Measurements from ENCODE around the gene ADH5.
"Not testable (repeated sequence)": the region's sequence is repeated elsewhere in the genome, so short reads cannot be mapped to it uniquely, and the experiment has no call there.

ADH5 gene

DNA sequence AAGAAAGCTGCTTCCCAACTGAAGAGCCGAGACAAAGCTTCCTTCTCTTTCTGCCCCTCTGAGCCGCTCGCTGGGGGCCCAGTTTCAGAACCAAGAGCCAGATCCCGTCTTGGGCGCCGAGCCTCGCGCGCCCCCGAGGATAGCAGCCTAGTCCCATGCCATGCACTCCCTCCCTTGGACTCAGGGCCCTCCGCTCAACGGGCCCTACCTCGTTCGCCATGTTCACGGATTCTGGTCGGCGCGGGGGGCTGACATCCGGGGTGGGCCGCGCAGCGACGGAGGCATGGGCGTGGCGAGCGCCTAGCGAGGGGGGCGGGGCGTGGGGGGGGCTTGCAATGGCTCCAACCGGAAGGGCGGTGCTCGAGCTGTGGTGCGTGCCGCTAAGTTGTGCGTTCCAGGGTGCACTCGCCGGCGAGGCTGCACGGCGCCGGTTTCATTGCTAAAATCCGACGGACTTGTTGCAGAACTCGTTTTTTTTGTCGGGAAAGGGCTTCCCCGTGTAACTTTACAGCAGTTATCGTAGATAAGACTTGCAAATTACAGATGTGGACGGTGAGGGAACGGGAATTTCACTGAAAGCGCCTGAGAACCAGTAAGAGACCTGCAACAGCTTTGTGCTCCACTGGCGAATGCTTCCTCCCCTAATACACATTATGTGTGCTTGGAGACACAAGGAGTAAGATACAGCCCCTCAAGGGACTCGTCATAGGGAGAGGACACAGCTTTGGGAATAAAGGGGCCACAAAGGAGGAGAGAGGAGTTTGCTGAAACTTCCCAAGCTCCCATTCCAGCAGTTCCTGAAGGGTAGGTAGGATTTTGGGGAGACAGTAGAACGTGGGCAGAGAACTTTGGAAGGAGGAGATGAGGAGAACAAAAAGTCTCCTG is at the start of gene ADH5:
Gene ADH5 (minus strand): TSS at position 308 of the 885 bp plus-strand sequence. CDS start 88 bp downstream, at position 220.
- DNase-seq (ENCODE audit: low spot score), result peak; percentile 93

DNA sequence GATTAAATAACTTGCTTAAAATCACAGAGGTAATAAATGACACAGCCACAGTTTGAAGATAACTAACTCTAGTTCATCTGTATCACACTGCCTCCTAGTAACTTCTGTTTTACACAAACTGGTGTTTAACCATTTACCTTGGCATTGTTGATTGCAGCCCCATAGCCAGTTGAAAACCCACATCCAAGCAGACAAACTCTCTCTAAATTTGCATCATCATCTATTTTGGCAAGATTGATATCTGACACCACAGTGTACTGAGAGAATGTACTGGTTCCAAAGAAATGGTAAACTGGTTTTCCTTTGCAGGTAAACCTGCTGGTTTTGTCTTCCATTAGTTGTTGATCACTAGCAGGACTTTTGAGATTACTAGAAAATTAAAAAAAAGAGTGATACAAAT is 47.7 kb upstream of the ADH5 start:
- no peak for DNase-seq (ENCODE audit: low spot score)

DNA sequence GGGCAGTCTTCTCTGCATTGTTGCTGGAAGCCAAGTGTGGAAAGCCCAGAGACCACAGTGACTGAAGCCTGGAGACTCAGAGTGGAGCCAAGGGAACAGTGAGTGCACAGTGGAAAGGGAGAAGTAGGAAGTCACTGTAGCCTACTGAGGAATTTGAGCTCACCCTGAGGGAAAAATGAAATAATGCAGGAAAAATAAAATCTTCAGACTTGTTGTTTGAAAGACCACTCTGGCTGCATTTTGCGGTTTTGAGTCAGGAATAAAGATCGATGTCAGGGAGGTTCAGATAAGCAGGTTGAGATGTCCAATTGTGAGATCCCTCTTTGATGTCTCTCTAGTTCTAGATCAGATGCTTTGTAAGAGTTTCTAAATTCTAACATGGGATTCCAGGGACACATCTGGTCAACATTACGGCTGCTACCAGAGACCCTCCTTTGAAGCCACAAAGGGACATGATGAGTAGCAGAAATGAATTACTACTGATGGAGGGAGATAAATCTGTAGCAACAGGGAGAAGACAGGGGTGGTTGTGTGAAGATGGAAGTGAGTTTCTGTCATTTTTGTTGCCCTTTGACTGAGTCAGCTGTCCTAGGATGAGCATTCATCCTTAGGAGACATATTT is 47.1 kb upstream of the ADH5 start:
- no peak for DNase-seq (ENCODE audit: low spot score)

DNA sequence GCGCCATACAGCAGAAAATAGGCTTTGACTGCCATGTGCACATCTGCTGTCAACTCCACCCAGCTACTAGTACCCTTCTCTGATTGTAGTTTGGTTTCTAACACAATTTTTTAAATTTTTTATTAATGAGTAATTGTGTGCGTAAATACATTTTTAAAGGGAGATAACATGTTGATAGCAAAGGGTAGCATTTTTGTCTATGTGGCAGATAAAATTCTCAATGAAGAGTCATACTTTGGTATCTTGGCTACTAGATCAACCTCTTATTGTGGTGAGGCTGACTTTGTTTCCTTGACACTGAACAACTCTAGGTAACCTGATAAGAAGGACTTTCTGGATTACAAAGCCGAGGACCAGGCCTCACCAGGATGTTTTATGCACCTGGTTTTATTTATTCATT is 46.0 kb upstream of the ADH5 start:
- no peak for DNase-seq (ENCODE audit: low spot score)

DNA sequence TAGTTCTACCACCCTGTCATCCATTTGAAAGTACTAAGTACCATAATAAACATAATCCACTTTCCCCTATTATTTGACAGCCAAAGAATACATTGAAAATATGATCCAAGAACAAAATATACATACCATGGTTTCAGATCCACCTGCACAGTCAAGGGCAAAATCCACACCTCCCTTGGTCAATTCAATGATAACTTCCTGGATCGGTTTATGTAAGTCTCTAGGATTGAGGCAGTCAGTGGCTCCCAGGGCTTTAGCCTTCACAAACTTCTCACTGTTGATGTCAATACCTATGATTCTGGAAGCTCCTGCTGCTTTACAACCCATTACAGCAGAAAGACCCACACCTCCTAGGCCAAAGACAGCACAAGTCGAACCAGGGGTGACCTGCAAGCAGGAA is 42.8 kb upstream of the ADH5 start:
- DNase-seq (ENCODE audit: low spot score), result no peak

DNA sequence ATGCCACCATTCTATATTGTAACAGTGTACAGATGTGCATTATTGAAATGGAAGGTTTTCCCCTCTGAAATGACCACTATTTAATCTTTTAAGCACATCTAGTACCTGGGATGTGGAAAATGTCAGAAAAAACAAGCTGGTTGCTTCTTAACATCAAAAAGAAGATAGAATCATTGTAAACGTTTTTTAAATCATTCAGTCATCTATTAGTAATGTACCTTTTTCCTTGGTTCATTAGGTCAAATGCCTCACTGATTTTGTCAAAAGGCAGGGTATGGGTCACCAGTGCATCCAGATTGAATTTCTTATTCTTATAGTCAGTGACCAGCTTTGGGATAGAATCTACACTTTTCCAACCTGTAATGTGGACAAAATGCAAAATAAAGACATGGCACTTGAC is 37.8 kb upstream of the ADH5 start:
- DNase-seq (ENCODE audit: low spot score), result no peak

DNA sequence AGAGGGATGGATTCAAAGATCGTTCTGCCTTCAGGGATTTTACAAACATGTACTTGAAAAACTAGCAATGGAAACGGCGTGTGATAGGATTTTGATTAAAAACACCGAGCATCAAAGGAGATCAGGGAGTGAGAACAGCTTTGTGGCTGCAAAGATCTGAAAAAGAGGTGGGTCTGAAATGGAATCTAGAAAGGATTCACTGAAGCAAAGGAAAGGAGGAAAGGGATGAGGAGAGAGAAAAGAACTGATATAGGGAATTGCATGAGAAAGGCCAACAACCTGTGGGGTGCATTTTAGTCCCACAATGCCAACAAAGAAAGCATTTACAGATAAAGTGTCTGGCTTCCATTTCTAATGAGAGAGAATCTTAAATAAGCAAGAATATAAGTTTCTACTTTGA is 32.4 kb upstream of the ADH5 start:
- no peak for DNase-seq (ENCODE audit: low spot score)

DNA sequence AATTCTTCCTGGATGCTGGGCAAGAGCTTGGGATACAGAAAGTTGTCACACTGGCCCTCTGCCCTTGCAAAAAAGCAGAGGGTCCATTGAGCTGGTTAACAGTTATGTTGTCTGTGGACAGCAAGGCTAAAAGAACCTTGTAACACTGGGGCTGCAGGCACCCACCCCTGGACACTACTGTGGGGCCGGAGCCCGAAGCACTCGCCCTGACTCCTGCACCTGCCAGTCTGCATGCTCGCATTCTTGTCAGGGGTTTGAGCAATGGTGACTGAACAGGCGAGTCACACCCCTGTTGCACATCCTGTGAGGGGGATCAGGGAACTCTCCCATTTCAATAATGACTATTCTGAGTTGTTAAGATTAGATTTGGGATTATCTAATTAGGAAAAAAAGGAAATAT is 31.9 kb upstream of the ADH5 start:
- no peak for DNase-seq (ENCODE audit: low spot score)

DNA sequence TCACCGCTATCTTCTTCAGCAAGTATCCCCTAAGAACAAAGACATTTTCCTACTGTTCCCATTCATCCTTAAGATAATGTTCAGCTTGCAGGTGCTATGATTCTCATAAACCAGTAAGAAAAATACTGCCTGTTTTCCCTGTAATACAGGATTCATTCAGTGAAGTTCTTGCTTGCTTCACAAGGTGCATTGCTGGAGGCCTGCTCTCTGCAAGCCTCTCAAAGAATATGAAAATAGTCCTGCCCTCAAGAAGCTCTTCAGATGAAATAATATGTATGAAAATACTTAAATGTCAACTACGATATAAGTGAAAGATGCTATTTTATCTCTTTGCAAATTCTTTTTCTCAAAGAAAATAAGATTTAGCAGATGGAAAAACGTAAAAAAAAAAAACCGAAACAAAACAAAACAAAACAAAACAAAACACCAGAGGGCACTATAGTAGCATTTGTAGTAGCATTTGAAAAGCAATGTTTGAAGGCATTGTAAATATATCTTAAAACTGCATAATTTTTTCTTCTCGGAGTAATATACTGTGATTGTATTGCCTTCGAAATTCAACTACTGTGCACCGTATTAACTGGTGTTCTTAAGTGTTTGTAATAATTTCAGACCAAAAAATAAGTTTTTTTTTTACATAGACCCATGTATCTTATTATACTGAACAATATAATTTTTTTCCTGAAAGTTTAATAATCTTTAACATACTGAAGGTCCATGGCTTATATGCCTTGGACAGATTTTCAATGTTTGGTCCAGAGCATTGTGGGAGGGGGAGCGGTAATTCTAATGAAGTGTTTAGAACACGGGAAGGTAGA is 29.5 kb upstream of the ADH5 start:
- peak; percentile 4 for DNase-seq (ENCODE audit: low spot score)

DNA sequence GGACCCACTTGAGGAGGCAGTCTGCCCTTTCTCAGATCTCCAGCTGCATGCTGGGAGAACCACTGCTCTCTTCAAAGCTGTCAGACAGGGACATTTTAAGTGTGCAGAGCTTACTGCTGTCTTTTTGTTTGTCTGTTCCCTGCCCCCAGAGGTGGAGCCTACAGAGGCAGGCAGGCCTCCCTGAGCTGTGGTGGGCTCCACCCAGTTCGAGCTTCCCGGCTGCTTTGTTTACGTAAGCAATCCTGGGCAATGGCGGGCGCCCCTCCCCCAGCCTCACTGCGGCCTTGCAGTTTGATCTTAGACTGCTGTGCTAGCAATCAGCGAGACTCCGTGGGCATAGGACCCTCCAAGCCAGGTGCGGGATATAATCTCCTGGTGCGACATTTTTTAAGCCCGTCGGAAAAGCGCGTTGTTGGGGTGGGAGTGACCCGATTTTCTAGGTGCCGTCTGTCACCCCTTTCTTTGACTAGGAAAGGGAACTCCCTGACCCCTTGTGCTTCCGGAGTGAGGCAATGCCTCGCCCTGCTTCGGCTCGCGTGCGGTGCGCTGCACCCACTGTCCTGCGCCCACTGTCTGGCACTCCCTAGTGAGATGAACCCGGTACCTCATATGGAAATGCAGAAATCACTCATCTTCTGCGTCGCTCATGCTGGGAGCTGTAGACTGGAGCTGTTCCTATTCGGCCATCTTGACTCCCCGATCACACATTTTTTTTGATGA is 28.7 kb upstream of the ADH5 start:
- DNase-seq (ENCODE audit: low spot score), result not testable (repeated sequence)

DNA sequence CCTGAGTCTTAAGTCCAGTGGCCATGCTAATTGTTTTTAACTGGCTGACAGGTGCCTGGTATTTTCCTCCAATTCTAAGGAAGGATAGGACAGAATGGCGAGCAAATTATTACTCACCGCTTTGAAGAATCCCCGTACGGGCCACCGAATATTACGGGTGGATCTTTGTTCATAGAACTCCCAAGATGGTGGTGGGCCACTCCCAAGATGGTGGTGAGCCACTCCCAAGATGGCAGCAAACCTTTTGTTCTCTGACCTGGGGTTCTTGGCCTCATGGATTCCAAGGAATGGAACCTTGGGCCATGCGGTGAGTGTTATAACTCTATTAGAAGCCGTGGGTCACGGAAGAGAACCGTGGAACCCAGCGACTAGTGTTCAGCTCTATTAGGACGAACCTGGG is 20.7 kb upstream of the ADH5 start:
- not testable (repeated sequence) for DNase-seq (ENCODE audit: low spot score)

DNA sequence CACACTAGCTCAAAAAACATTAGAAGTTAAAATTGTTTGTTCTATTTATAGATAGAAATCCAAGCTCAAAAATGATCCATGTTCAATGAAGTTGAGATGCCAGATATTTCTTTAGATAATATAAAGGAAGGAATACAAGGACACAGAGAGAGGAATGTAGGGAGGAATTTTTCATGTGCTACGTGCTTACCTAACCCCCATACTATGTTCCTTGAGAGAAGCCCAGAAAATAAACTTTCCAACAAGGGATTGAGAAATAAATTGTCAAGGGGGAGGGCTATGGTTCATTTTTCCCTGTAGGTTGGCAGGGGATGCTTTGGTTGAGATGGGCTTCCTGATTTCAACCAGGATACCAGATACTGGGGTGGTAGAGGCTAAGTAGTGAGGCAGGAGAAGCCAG is 15.6 kb upstream of the ADH5 start:
- no peak for DNase-seq (ENCODE audit: low spot score)

DNA sequence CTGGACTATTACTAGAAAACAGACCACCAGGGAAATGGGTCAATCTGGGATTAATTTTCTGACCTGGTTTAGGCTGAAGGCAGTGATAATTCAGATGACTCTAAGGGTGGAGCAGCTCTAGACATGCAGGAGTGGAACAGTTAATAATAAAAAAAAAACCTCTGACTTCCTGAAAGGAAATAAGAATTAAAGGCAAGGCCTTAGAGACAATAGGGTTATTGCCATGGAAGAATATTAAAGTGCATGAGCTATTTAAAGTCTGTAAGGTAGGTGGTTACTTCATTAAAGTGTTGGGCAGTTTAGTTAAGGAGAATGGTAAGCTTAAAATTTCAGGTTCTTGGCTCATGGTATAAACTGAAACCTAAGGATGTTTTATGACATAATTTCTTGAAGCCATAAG is 14.6 kb upstream of the ADH5 start:
- no peak for DNase-seq (ENCODE audit: low spot score)

DNA sequence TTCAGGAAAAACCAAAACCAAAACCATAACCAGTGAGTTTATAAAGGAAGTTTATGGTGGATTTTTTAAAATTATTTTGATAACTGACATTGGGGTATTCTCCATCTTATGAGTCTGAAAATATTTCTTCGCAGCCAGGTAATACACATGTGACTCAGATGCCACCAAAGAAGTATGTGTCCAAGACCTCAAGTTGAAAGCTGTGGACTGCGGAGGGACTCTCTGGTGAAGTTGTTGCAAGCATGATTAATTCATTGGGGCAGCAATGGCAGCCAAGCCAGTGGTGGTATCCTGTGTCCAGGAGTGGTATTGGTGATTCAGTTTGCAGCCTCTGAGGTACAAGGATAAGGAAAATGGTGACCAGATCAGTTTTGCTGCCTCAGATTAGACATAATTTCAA is 14.0 kb upstream of the ADH5 start:
- DNase-seq (ENCODE audit: low spot score), result no peak

DNA sequence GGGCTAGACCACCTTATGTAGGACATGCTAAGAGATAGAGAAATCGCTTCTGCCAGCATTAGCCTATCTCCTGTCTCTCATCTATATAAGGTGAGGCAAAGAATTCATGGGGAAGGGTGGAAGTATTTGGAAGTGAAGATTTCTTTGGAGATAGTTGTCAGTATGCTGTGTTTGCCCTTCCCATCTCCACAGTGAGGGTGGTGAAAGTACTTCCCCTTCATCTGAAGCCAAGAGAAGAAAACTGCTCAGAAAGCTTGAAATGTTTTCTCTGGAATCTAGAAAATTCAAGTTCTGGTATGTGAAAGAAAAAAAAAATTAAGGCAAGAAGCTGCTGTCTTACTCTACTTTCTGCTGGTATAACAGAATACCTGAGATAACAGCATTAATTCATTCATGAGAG is 12.3 kb upstream of the ADH5 start:
- DNase-seq (ENCODE audit: low spot score), result no peak

DNA sequence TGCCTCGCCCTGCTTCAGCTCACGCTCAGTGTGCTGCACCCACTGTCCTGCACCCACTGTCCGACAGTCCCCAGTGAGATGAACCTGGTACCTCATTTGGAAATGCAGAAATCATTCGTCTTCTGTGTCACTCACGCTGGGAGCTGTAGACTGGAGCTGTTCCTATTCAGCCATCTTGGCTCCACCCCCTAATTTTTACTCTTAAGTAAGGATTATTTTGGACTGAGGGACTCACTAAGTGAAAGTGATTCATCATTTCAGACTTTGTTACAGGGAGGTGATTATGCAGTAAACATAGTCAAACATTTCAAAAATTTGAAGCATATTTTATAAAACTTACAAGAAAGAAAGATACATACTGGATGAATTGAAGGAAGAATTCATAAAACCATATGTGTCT is 11.2 kb upstream of the ADH5 start:
- DNase-seq (ENCODE audit: low spot score), result not testable (repeated sequence)

DNA sequence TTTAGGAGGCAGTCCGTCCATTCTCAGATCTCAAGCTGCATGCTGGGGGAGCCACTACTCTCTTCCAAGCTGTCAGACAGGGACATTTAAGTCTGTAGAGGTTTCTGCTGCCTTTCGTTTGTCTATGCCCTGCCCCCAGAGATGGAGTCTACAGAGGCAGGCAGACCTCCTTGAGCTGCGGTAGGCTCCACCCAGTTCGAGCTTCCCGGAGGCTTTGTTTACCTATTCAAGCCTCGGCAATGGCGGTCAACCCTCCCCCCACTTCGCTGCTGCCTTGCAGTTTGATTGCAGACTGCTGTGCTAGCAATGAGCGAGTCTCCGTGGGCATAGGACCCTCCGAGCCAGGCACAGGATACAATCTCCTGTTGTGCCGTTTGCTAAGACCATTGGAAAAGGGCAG is 10.7 kb upstream of the ADH5 start:
- no peak for DNase-seq (ENCODE audit: low spot score)

DNA sequence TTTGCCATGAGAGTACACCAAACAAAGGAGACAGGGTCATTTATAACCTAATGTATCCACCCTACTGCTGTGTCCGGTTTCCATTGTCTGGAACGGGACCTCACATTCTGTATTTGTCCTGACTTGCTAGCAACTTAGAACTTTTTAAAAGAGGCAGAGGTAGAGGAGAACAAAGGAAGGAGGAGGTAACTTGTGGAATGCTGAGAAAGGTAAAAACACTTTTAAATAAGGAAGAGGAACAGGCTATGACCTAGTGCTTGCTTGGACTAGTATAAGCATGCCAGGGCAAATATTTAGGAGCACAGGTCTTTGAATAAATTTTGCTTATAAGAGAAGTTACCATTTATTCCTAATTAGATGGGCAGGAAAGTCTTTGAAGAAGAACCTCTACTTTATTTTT is 3.3 kb upstream of the ADH5 start:
- DNase-seq (ENCODE audit: low spot score), result not testable (repeated sequence)

DNA sequence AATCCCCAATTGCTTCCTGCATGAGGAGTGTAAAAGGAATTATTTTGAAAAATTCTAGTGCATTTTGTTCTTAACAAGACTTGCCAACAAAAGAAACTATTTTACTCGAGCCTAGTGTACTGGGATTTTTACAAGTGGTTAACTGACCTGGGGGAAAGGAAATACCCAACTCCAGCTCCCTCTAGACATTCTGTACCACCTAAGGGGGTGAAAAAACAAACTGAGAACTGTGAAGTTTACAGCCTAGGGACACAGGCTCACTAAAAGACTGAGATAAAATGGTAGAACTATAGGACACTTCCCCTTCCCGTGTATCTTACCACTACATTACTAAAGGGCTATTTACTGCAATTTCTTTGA is 2.6 kb upstream of the ADH5 start:
- DNase-seq (ENCODE audit: low spot score), result no peak

DNA sequence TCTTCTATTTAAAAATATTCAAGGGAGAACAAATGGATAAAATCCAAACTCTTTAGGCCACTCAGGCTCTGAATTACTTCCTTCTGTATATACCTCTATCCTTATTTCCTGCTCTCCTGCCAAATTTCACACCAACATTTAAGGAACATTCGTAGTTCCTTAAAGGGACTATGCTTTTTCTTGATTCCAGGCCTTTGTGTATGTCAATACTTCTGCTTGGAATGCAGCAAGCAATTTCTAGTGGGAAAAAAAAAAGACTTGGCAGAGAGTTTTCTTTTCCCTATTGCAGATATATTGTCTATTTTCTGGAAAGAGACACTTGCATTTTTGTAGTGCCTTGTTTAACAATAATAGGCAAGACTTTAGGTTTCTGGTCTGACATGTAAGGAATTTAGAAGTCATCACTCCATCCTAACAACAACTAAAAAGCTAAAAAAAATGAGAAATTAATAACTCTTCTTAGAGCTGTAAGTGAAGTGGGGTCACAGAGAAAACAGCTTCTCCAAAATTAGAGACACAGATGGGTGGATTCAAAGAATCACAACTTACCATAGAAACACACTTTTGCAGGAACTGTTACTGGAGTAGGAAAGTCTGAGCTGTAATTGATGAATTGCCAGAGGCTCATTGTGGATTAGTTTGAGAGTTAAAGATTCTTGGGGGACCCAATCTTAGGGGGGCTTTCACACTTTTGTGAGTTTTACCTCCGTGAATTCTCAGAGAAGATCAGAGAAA is 2.1 kb upstream of the ADH5 start:
- DNase-seq (ENCODE audit: low spot score), result no peak

DNA sequence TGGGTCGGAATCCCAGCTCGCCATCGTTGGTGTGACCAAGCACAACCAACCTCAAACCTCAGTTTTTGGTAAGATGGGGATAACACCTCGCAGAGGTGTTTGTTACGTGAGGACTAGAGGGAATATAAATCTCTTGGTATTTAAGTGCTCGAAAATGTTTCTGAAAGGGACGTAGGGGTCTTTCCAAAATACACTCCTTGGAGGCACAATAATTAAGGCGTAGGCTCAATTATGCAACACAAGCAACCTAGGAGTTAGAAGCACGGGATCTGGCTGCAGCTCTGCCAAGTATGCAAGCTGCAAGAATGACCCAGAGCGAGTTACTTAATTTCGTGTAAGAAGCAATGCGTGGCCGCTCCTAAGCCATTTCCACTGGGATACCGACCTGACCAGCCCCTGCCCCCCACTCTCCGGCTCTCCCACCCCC is 552 bp downstream of the ADH5 start:
- DNase-seq (ENCODE audit: low spot score), result peak; percentile 27

DNA sequence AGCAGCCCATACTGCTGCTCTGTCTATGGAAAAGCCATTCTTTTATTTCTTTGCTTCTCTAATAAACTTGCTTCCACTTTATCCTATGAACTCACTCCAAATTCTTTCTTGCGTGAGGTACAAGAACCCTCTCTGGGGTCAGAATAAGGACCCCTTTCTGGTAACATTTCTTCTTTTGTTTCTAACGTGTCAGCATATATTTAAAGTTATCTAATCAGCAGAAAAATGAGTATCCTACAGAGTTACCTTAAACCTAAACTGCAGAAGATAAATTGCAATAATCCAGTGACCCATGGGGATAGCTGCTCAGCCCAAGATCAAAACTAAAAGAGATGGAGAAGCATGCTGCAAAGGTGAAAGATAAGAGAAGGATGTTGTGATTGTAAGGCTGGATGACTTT is 4.0 kb downstream of the ADH5 start:
- no peak for DNase-seq (ENCODE audit: low spot score)

Measured in activated CD4-positive, alpha-beta T cell treated with anti-CD3 and anti-CD28 coated beads, Interleukin-2, Interleukin-4, amounts not matched to agents 100 ng/mL and 50 ng/mL, durations not matched to agents 16 hours and 8 hours (primary cell).